GM21526 (cell line): ENCODE data around the gene USP32.
"Not testable (repeated sequence)": the region's sequence is repeated elsewhere in the genome, so short reads cannot be mapped to it uniquely, and the experiment has no call there.

Experiments
- ATAC-seq: cut with Tn5 transposase; IDR thresholded peaks from one replicate; pipeline ENCODE4 v1.9.1; 2021; ENCODE audit warnings: moderate library complexity; ENCODE audit not compliant: unreplicated experiment, low FRiP score

Gene USP32

DNA sequence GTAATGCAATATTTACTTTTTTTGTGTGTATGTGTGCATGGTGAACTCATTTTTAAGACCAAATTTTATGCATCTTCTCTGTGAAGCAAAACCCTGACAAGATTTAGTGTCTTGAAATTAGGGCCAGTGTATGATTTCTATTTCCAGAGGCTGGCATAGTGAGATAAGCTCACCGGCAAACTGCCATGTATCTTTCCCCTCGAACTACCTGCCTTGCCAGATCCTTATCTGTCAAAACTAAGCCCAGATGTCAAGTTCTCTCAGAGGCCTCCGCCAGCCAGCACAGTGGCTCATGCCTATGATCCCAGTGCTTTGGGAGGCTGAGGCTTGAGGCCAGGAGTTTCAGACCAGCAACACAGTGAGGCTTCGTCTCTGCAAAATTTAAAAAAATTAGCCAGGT lies 10.0 kb downstream of the USP32 start:
- ATAC-seq: no peak

- ATAC-seq: not testable (repeated sequence)
These were observed 12.5 kb downstream of the USP32 start for GRCh38 chr17:60379461-60379860.

DNA sequence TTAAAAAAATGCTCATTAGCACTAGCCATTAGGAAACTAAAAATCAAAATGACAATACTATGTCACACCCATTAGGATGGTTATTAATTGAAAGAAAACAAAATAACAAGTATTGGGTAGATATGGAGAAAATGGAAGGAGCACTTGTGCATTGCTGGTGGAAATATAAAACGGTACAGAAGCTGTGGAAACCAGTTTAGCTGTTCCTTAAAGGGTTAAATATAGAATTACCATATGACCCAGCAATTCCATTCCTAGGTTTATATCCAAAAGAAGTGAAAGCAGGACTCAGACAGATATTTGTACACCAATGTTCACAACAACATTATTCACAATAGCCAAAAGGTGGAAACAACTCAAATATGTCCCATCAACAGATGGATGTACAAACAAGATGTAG lies 13.7 kb downstream of the USP32 start:
- ATAC-seq: not testable (repeated sequence)

DNA sequence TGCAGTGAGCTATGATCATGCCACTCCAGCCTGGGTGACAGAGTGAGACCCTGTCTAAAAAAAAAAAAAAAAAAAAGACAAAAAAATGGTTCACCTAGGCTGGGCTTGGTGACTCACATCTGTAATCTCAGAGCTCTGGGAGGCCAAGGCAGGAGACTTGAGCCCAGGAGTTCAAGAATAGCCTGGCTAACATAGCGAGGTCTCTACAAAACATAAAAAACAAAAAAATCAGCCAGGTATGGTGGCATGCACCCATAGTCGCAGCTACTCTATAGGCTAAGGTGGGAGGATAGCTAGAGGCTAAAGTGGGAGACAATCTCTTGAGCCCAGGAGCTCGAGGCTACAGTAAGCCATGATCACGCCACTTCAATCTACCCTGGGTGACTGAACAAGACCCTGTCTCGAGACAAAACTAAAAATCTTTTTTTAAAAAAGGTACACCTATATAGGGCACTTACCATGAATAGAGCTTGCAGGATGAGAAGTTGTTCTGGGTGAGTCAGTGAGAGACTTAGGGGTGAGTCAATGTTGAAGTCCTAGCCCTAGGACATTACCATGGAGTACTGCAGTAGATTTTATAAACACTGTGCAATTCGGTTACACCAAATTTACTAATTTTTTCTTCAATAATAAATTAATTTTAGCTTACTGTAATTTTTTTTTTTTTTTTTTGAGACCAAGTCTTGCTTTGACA lies 19.0 kb downstream of the USP32 start:
- ATAC-seq: no peak

- no peak for ATAC-seq
These were observed 20.0 kb downstream of the USP32 start for GRCh38 chr17:60371818-60372510.

DNA sequence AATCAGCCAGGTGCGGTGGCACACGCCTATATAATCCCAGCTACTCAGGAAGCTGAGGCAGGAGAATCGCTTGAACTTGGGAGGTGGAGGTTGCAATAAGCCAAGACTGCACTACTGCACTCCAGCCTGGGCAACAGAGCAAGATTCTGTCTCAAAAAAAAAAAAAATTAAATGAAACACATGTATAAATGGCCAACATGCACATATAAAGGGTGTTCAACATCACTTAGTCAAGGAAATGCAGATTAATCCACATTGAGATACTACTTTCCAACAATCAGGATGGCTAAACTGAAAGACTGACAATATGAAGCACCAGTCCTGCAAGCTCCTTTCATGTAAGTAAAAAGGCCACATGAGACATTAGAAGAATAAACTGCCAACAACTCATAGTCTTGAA lies 20.5 kb downstream of the USP32 start:
- no peak for ATAC-seq

GRCh38 chr17:60369727-60370126 lies 22.2 kb downstream of the USP32 start:
- ATAC-seq: no peak

DNA sequence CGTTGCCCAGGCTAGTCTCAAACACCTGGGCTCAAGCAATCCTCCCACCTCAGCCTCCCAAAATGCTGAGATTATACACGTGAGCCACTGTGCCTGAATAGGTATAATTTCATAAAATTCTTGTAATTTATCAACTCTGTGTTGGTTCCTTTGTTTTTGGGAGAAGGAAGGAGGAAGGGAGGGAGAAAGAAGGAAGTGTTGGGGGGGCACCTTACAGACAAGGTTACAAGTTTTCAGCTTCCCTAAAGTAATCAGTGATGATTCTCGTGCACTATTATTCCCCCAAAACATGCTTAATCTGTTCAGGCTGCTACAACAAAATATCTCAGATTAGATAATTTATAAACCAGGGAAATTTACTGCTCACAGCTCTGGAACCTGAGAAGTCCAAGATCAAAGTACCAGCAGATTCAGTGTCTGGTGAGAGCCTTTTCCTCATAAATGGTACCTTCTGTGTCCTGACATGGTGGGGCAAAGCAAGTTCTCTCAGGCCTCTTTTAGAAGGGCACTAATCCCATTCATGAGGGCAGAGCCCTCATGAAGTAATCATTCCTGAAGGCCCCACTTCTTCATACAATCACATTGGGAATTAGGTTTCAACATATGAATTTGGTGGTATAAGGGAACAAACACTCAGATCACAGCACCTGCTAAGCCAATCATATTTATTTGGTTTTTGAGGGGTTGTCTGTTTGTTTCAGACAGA lies 28.1 kb downstream of the USP32 start:
- no peak for ATAC-seq

GRCh38 chr17:60362329-60362728 lies 29.6 kb downstream of the USP32 start:
- ATAC-seq: no peak

DNA sequence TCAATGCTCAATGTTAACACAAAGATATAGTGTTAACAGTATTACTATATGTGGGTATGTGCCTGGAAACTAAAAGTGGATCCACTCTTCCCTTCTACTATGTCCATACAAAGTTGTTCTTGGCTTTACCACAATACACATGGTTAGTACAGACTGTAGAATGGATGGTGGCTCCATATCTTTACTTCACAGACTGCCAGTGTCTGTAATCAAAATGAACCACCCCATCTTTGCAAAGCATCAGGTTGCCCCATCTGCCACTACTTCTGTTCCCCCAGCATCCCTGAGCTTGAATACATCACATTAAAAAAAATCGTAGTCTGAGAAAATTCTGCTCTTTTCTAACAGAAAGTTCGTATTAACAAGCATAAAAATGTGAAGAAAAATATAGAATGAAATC lies 30.0 kb downstream of the USP32 start:
- no peak for ATAC-seq

- no peak for ATAC-seq
These were observed 32.5 kb downstream of the USP32 start for GRCh38 chr17:60359415-60359814.

- no peak for ATAC-seq
These were observed 33.2 kb downstream of the USP32 start for GRCh38 chr17:60358606-60359225.

DNA sequence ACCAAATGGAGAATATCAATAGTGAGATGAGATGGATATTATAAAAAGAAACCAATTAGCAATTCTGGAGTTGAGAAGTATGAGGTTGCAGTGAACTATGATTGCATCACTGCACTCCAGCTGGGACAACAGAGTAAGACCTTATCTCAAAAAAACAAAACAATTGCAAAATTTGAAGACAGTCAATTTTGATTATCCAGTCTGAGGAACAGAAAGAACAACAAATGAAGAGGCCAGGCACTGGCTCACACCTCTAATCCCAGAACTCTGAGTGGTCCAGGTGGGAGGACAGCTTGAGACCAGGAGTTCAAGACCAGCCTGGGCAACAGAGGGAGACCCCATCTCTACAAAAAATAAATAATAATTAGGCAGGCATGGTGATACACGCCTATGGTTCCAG lies 35.0 kb downstream of the USP32 start:
- no peak for ATAC-seq

DNA sequence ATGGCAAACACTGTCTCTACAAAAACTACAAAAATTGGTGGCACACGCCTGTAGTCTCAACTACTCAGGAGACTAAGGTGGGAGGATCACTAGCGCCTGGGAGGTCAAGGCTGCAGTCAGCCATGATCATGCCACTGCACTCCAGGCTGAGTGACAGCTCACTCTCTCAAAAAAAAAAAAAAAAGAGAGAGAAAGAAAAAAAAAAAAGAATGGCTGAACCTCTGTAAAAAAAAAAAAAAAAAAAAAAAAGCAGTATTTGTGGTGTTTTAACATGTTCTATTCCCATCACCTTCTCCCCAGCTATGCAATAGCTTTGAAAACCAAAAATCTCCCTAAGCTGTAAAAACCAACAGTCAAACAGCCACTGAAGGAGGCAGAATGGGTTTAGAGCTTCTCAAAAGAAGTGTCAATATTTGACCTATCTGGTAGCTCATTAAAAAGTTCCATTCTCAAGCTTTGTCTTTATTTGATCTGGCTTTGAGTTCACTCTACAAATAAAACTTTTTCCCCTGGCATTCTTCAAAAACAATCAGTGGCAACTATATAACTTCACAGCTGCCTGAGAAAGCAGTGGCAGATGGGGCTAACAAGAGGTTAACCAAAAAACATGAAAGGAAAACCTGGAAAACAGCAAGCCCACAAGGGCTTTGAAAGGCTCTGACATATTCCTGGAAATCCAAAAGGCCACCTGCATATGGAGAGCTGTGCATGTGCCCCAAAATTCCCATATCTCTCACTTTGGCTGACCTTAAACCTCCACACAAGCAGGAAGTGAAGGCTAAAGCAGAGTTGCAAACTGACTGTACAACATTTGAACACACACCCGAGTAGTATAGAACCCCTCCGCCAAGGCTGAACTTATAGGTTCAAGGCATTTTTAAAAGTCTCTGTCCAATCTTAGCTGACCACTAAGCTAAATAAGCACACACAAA lies 36.0 kb downstream of the USP32 start:
- no peak for ATAC-seq

GRCh38 chr17:60354223-60354622 lies 37.7 kb downstream of the USP32 start:
- no peak for ATAC-seq

DNA sequence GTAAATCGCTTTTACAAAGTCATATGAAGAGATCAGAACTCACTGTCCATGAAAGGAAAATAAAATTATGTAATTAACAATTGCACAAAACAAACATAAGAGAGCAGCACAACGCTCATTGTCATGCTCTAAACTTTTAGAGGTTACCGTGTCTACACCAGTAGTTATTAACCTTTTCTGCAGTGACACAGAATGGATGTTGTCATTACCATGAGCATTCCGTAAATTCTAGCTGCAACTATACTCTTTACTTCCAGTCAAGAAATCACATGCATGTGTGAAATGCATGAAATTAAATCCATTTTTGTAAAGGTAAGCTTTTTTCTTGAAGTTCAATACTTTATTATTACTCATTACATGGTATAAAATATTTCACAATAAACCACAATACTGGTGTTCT lies 38.2 kb downstream of the USP32 start:
- no peak for ATAC-seq

- ATAC-seq: no peak
These were observed 39.4 kb downstream of the USP32 start for GRCh38 chr17:60352569-60352968.

DNA sequence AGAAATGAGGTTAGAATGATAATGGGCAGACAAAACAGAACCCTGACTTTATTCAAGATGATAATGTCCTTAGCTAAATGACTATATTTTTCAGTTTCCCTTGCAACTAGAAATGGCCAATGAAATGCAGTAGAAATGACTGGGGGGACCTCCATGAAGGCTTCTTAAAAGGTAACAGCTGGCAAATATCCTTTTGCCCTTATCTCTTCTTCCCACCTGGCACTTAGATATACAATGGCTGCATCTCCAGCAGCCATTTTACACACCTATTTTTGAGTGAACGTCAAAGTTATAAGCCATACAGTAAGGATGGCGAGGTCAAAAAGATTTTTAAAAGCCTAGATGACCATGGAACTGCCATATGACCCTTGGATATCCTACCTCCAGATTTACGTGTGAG lies 39.9 kb downstream of the USP32 start:
- ATAC-seq: no peak

DNA sequence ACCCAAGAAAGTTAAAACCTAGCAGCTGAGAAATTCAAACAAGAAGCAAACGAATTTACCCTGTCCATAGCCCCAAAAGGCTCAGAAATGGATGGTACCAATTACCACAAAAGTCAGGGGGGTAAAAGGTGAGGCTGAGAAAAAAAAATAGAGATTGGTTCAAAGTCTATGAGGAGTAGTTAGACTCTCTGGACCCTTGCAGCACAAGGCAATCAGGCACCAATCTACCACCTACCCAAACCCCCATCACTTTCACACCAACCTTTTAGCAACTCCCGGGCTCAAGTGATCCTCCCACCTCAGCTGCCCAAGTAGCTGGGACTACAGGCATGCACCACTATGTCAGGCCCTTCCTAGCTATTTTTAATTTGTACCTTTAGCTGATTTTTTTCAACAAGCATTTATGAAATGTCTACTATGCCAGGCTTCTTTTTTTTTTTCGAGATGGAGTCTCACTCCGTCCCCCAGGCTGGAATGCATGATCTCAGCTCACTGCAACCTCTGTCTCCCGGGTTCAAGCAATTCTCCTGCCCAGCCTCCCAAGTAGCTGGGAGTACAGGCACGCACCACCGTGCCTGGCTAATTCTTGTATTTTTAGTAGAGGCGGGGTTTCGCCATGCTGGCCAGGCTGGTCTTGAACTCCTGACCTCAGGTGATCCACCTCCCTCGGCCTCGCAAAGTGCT lies 40.8 kb downstream of the USP32 start:
- no peak for ATAC-seq

DNA sequence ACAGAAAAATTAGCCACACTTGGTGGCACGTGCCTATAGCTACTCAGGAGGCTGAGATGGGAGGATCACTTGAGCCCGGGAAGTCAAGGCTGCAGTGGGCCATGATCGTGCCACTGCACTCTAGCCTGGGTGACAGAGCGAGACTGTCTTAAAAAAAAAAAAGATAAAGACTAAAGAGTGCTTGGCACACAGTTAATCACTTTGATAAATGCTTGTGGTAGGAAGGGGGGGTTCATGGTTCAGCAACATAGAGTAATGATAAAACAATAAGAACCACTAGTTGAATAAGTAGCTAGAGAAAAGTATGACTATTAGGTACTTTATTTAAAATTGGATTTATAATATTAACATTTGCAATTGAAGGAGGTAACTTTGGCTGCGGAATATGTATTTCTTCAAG lies 43.3 kb downstream of the USP32 start:
- ATAC-seq: no peak
